Measurements from ENCODE around the gene GPX3.

DNA sequence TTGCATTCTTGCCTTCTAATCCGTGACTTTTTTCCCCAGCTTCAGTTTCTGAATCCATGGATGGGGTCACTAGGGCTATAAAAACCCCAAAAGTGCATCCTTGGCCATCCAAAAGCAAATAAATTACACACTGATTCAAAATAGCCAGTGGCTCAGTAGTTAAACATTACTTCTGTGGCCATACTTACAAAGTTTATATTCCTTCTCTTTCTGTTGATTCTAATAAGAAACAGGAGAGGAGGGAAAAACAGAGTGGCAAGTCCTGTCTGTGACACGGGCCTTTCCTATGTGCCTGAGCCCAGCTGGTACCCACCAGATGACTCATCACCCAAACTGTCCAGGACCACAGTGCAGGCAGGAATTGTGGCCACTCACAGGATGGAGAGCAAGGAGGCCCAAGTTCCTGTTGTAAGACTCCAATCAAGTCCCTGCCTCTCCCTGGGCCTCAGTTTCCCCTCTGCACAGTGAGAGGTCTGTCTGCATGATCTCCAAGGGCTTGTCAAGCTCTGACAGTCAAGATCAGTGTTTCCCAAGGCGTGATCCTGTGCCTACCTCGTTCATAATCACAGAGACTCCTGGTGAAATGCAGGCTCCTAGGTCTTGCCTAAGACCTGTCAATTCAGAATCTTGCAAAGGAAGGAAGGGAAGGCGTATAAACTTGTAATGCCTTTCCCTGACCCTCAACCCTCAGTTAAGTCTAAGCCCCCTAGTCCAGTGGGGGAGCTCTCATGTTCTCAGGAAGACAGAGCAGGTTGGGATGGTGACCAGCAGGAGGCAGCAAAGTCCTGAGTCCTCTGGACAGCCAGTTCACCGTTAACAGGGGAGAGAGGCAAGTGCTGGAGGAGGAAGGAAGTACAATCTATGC is 30.9 kb downstream of the GPX3 start:
- TF ChIP-seq CEBPB (IDR thresholded peaks at IDR 0.05; ENCODE audit: borderline replicate concordance in 1 of 2, low read depth in 2 of 2, low read length in 2 of 2): no peak
- TF ChIP-seq ATF3 (IDR thresholded peaks at IDR 0.05; ENCODE audit: borderline replicate concordance, extremely low read depth, low read depth, low read length): no peak
- no peak for TF ChIP-seq EP300 (IDR thresholded peaks at IDR 0.05; ENCODE audit: borderline replicate concordance in 1 of 2, control insufficient read depth in 1 of 2, low read depth in 2 of 2, low read length in 2 of 2)
- TF ChIP-seq NBN (IDR thresholded peaks at IDR 0.05): no peak
- TF ChIP-seq HCFC1 (IDR thresholded peaks at IDR 0.05; ENCODE audit: low read length): no peak
- TF ChIP-seq USF2 (IDR thresholded peaks at IDR 0.05; ENCODE audit: borderline replicate concordance, low read depth, low read length): no peak
- peak; percentile 86 to 87 (median 86) for TF ChIP-seq CTCF (IDR thresholded peaks at IDR 0.05 in 2 of 3, conservative IDR thresholded peaks at IDR 0.05 in 1 of 3; ENCODE audit: control insufficient read depth in 2 of 3, extremely low read depth in 1 of 3, insufficient read depth in 1 of 3, low read depth in 3 of 3, low read length in 3 of 3)
- TF ChIP-seq ZZZ3 (IDR thresholded peaks at IDR 0.05; ENCODE audit: control insufficient read depth, insufficient read length, low read depth): no peak
- peak; percentile 91 for TF ChIP-seq RAD21 (IDR thresholded peaks at IDR 0.05; ENCODE audit: insufficient read depth, low read depth, low read length)
